HG03103 (cell line): Measurements from ENCODE around the gene MLLT1.
A peak's percentile ranks its signal among the peaks of the same experiment; 100 is the strongest.
"Not testable (repeated sequence)": the region's sequence is repeated elsewhere in the genome, so short reads cannot be mapped to it uniquely, and the experiment has no call there.

Experiments used
- ATAC-seq: cut with Tn5 transposase; IDR thresholded peaks from one replicate; pipeline ENCODE4 v1.9.1; 2021; ENCODE audit warnings: low read depth; ENCODE audit not compliant: unreplicated experiment

Gene MLLT1

GRCh38 chr19:6279931-6280591 lies at the start of gene MLLT1:
Gene MLLT1 (minus strand): TSS chr19:6279975. CDS start chr19:6279784, 191 bp downstream.
- ATAC-seq: peak; percentile 90

- no peak for ATAC-seq
These were observed 47.0 kb upstream of the MLLT1 start for GRCh38 chr19:6326815-6327214.

DNA sequence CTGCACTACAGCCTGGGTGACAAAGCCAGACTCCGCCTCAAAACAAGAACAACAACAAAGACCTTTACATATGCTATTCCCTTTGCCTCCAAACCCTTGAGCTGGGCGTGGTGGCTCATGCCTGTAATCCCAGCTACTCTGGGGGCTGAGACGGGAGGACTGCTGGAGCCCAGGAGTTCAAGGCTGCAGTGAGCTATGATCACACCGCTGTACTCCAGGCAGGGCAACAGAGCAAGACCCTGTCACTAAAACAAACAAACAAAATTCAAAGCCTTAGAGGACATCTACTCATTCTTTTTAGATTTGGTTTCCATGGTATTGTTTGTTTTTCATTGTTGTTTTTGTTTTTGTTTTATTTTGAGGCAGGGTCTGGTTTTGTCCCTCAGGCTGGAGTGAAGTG lies 45.8 kb upstream of the MLLT1 start:
- ATAC-seq: no peak

DNA sequence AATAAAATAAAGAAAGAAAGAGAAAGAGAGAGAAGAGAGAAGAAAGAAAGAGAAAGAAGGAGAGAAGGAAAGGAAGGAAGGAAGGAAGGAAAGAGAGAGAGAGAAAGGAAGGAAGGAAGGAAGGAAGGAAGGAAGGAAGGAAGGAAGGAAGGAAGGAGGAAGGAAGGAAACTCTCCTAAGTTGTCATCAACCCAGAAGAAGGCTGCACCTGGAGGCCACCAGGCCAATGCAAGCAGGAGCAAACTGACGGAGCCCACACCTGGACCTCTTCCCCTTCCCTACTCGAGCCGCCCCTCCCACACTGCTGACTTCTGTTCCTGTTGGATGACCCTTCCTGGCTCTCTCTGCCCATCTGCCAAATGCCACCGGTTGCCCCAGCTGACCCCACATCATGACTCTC lies 45.0 kb upstream of the MLLT1 start:
- no peak for ATAC-seq

DNA sequence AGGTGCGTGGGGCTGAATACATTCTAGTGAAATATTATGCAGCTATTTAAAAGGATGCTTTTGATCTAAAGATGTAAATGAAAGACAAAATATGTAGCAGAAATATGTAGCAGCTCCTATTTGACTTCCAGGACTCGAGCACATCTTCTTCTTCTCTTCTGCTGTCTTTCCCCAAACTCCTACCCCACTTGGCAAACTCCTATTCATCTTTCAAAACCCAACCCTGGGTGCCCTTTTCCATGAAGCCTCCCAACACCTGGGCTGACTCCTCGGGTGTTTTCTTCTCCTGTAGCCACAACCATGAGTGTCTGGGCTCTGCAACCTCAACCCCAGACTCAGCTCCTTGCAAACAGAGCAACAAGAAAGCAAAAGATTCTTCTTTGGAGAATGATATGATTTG lies 42.5 kb upstream of the MLLT1 start:
- no peak for ATAC-seq

DNA sequence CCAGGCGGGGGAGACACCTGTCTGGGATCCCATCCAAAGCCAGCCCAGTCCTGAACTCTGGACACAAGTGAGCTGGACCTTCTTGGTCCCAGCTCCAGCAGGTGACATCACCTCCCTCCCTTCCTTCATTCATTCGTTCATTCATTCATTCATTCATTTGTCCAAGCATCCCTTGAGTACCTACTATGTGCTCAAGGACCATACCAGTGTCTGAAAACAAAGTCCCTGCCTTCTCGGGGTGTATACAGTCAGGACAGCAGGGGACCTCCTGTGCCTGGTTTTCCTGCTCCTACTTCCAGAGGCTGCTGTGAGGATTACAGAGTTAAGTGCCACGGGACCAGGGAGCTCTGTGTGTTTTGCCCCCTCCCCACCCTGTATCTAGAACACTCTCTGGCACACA lies 39.6 kb upstream of the MLLT1 start:
- ATAC-seq: no peak

DNA sequence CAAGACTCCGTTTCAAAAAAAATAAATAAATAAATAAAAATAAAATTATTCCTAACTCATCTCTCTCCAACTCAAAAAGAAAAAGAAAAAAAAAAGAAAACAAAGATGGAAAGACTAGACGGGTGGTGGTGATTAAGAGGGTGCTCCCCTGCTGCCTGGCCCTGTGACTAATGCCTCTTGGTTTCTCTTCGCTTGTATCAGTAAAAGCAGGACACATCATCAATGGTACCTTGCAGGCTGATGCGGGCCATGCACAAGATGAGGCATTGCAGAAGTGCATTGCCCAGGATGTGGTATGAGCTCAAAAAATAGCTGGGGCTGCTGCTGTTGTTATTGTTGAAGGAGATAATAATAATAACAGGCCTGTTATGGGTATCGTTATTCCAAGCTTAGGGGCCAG lies 39.0 kb upstream of the MLLT1 start:
- ATAC-seq: no peak

- not testable (repeated sequence) for ATAC-seq
These were observed 35.9 kb upstream of the MLLT1 start for GRCh38 chr19:6315646-6316045.

DNA sequence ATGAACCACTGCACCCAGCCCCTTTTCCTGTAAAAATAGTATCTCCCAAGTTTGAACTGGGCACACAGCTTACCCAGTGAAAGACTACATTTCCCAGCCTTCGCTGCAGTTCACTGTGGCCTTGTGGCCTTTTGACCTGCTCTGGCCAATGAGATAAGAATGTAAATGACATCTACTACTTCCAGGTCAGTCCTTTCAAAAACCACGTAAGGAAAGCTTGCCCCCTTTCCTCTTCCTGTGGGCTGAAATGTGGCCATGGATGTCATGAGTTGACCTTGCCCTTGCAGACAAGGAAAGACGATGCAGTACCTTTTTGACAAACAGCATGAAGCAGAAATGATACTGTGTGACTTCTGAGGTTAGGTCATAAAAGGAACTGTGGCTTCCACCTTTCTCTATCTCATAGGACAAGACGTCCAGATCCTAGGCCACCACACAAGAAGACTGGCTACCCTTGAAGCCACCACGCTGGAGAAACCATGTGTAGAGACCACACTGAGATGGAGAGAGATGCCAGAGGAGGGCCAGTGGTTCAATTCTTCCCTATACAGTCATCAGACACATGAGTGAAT lies 33.7 kb upstream of the MLLT1 start:
- ATAC-seq: no peak

DNA sequence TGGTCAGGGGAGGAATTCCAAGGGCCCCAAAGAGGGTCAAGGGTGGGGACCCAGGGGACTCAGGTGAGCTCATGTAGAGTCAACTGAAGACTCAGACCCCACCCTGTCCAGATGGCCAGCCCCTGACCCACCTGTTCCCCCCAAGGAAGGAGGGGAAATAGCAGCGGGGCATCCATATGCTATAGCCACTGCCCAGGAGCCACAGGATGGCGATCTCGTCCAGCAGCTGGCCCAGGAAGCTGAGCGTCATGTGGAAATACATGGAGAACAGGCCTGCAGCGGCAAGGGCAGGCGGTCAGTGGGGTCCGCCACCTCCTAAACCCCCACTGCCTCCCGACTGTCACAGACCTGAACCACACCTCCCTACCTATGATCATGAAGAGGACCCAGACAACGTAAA lies 32.2 kb upstream of the MLLT1 start:
- ATAC-seq: no peak

GRCh38 chr19:6298413-6298812 lies 18.6 kb upstream of the MLLT1 start:
- ATAC-seq: no peak

DNA sequence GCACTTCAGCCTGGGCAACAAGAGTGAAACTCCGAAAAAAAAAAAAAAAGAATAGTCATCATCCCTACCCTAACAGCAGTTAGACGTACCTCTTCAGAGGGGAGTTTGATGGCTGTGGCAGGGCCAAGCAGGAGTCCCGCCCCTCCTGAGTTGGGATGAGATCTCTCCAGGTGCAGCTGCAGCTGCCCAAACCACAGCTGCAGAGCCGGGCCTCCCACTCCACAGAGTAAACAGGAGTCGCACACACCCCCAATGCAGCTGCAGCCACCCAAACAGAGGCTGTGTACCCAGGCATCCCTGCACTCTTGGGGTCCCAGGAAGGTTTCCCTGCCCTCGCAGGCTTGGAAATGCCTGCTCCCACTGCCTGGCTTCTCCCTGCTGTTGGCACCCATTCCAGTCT lies 17.4 kb upstream of the MLLT1 start:
- ATAC-seq: no peak

- ATAC-seq: no peak
These were observed 12.2 kb upstream of the MLLT1 start for GRCh38 chr19:6292006-6292405.

DNA sequence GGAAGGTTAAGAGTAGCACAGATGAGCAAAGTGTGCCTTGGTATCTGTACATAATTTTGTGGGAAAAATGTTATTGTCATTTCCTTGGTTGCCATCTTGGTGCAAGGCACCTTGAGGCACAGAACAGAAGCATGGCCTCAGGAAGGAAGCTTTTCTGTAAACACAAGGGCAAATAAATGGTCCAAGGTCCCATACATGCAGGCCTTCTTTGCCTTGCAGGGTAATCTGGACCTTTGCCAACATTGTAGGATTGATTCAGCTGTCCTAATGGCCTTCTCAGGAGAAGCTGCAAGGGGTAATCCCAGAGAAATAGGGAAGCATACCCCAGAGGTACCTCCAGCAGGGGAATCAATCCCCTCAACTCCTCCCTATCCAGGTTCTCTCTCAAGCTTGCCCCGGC lies 9.0 kb upstream of the MLLT1 start:
- ATAC-seq: no peak

- no peak for ATAC-seq
These were observed 7.6 kb upstream of the MLLT1 start for GRCh38 chr19:6287269-6287885.

GRCh38 chr19:6286676-6287075 lies 6.9 kb upstream of the MLLT1 start:
- ATAC-seq: no peak

GRCh38 chr19:6282393-6282792 lies 2.6 kb upstream of the MLLT1 start:
- ATAC-seq: not testable (repeated sequence)

DNA sequence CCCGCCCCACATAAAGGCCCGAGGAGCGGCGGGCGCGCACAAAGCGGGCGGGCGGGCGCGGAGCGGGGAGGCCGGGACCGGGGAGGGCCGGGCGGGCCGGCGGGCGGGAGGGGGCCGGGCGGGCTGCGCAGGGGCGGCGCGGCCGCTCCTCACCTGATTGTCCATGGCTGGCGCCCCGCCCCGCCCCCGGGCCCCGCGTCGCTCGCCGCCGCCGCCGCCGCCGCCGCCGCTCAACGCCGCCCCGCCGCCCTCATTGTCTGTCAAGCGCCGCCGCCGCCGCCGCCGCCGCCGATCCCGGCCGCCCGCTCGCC lies 200 bp downstream of the MLLT1 start:
- peak; percentile 26 for ATAC-seq

DNA sequence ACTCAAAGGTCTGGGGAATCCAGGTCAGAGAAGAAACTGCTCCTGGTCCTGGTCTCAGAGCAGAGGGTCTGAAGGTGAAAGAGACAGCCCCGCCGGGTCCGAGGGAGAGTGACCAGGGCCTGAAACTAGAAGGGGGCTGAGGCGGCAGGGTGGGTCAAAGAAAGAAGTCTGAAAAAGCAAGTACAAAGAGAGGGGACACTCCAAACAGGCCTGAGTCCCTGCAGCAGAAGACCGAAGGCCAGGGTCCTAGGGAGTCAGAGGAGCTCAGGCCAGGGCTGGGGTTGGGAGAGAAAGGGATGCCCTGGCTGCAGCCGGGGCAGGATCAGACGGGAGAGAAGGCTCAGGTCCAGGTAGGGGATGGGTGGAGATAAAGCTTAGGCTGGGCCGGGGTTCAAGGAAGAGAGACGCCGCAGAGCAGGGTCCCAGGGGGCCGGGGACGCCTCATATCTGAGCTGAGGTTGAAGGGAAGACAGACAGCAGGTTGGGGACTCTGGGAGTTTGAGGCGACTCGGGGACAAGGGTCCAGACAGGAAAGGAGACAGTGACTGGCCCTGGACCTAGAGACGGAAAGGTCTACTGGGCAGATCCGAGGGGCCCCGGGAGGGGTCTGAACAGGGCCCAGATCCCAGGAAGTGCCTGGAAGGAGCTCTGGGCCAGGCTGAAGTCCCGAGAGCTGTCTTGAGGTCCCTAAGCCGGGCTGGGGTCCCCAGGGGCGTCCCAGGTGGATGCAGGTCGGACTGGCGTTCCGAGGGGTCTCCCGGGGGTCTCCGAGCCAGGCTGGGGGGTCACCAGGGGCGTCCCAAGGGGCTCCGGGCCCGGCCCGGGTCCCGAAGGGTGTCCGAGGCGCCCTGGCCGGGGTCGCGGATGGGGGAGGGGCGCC lies 795 bp downstream of the MLLT1 start:
- no peak for ATAC-seq

GRCh38 chr19:6278051-6278450 lies 1.7 kb downstream of the MLLT1 start:
- no peak for ATAC-seq

DNA sequence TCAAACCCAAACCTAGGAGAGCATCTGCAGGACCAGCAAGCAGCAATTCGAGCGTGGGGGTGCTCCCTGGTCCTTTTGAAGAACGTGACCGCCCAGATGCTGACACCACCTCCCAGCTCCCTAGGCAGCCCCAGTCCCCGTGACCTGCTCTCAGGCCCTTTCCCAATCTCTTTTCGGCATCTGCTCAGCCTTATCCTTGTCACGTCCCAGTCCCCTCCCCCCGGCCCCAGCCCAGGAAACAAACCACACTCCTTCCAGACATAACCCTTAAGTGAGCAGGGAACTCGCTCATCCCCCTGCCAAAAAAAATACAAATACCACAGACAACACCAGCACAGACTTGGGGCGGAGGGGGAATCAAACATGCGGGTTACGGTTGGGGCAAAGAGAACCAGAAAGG lies 3.3 kb downstream of the MLLT1 start:
- no peak for ATAC-seq
